Epithelial cell of esophagus (primary cell): ENCODE data around the gene ST6GALNAC2.
A peak's percentile ranks its signal among the peaks of the same experiment; 100 is the strongest.

ENCODE experiments used
- DNase-seq: peaks from one replicate; pipeline ENCODE4 v3.0.0; 2010; ENCODE audit warnings: low read depth
- H3K4me3 ChIP-seq: 2 replicates; pipeline ENCODE4 v1.5.1; 2011; ENCODE audit warnings: mild to moderate bottlenecking, low read length, control low read depth
- TF ChIP-seq, protein P1 (sequence below): IDR thresholded peaks from 2 replicates; pipeline ENCODE4 v1.5.1; 2011; ENCODE audit warnings: low read depth, mild to moderate bottlenecking, low read length, control low read depth, inconsistent platforms; ENCODE audit not compliant: insufficient read depth; ENCODE audit errors: missing control alignments

ST6GALNAC2 gene

DNA sequence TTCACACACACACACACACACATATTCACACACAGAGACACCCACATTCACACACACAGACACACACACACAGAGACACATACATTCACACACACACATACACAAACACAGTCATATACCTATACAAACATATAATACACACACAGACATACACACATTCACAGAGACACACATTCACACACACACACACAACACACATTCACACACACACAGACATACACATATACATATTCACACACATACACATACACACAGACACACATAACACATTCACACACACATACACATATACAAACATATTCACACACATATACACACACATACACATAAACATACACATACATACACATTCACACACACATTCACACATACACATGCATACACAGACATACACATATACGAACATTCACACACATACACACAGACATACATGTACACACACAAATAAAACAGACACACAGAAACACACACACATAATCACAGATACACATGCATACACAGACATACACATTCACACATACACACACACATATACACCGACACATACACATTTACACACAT lies 37.9 kb downstream of the ST6GALNAC2 start:
- no peak for DNase-seq
- TF ChIP-seq, protein P1, sequence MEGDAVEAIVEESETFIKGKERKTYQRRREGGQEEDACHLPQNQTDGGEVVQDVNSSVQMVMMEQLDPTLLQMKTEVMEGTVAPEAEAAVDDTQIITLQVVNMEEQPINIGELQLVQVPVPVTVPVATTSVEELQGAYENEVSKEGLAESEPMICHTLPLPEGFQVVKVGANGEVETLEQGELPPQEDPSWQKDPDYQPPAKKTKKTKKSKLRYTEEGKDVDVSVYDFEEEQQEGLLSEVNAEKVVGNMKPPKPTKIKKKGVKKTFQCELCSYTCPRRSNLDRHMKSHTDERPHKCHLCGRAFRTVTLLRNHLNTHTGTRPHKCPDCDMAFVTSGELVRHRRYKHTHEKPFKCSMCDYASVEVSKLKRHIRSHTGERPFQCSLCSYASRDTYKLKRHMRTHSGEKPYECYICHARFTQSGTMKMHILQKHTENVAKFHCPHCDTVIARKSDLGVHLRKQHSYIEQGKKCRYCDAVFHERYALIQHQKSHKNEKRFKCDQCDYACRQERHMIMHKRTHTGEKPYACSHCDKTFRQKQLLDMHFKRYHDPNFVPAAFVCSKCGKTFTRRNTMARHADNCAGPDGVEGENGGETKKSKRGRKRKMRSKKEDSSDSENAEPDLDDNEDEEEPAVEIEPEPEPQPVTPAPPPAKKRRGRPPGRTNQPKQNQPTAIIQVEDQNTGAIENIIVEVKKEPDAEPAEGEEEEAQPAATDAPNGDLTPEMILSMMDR = no peak

DNA sequence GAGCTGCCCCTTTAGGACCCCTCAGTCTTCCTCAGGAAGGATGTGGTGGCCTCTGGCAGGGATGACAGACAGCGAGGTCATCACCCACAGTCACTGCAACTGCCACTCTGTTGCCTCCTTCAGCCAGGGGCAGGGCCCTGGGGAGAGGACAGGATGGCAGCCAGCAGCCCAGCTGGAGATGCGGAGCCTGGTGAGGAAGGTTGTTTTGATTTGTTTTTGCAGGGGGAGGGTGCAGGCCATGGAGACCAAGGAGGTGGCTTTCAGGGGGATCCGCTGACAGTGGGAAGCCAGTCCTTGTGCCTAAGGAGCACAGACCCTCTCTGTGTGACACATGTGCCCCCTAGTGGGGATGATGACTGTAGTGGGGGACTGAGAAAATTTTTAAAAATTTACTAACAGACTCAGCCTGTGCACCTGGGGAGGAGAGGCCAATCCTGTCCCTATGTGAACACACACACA lies 38.4 kb downstream of the ST6GALNAC2 start:
- TF ChIP-seq, protein P1 = peak; percentile 59
- peak overlapping the region; percentile 45 for H3K4me3 ChIP-seq
- DNase-seq = peak; percentile 65

More for the DNA sequence above, 37.9 kb downstream of the ST6GALNAC2 start:
- H3K4me3 ChIP-seq = peak overlapping the region; percentile 45

DNA sequence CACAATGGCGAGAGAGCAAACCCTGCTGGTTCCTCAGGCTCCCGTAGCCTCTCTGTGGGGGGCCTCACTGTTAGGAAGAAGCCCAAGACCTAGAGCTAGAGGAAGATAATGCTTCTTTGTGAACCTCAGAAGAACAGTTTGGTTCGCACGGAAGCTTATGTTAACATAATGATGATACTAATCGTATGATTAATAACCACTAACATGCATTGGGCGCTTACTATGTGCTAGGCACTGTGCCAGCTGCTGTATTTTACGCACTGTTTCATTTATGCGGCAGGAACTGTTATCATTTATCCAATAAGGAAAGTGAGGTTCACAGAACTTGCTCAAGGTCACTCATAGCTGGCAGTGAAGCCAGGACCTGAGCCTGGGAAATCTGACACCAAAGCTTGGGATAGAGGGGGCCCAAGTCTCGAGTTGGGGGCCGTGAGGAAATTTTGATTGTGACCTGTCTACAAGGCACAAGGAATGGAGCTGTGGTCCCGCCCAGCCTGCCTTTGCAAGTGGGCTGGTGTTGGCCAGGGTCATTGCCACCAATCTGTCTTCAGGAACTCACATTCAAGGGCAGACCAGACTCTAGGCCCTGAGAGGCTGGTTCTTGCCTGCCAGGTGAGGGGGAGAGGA lies 39.0 kb downstream of the ST6GALNAC2 start:
- peak; percentile 91 for DNase-seq
- no peak overlapping the region for H3K4me3 ChIP-seq
- TF ChIP-seq, protein P1 = no peak

DNA sequence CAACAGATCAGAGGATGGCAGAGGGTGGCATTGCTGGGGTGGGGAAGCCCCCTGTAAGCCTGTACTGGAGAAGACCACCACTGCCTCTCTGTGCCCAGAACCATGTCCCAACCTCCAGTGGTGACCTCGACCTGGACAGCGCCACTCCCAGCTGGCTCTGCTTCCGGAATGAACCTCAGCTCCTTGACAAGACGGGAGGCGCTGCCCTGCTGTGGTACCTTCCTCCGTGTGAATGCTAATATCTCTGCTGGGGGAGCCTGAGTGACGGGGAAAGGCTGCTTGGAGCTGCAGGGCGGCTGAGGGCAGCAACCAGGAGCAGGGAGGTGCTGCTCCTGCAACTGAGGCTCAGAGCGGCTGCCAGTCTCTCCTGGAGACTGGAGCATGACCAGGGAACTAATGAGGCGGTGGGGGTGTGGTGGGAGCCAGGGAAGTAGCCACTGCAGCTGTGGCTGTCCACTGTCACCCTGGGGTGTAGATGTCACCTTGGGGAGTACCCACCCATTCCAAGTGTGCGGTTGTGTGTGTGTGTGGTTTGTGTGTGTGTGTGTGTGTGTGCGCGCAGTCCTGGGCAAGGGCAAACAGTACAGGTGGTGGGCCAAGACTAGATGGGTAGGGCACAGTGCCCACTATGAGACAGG lies 39.6 kb downstream of the ST6GALNAC2 start:
- no peak overlapping the region for H3K4me3 ChIP-seq
- no peak for DNase-seq
- TF ChIP-seq, protein P1 = no peak

DNA sequence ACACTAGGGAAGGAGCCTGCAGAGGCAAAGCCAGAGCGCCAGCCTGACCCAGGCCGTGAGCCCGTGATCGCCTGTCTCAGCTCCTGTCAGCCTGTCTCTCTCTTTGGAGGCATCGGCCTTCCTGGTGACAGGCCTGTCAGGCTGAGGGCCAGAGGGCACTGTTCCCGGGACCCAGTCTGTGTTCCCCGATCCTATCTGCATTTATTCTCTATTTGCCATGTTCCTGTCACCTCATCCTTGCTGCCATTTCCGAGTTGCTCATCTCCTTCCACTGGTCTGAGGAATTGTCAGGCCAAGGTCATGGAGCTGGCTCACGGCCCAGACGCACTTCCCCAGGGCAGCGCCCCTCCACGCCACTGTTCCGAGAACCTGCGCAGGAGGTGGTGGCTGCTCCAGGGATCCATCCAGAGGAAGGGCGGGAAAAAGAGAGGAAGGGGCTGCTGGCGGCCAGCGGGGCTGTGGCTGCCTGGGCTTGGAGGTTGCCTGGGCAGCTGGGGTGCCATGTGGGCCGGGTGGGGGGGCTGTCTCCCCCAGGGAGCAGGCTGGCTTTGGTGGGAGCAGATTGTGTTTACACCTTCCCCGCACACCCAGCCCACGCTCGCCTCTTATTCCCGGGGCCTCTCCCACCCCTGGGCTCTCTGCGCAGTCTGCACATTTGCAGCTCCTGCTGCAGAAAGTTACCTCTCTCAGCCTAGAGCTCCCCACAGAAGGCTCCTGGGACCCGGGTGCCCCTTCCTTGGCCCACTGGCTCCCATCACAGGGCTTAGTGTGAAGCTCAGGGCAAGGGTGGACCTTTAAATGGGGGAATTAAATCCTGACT lies 40.9 kb downstream of the ST6GALNAC2 start:
- no peak for DNase-seq
- H3K4me3 ChIP-seq = no peak overlapping the region
- TF ChIP-seq, protein P1 = no peak

DNA sequence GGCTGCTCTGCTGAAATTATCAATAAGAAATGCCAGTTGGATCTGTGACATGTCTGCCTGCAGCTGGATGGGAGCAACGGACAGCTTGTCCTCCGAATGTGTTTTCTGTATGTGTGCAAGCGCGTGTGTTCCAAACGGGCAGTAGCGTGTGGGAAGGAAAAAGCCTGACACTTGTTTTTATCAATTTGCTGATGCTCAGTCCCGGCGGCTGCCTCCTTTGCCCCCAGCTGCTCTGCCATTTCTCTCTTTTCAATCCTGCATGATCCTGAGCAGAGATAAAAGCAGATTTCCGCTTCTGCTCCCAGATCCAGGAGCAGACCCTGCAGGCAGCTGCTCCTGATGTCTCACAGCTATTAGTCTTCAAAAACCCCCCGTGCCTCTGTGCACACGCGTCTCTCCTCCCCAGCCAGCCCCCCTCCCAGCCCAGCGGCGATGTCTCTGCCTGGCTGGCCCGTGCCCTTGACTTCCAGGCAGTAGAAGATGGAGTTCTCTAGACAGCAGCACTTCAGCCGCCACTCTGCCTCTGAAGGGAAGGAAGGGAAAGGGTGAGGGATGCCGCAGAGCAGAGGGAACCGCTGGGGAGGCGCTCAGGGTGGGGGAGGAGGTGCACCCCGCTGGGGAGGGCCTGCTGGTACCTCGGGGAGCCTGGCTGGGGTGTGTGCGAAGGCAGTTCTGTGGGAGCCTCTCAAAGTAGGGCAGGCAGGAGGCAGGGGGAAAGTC lies 41.7 kb downstream of the ST6GALNAC2 start:
- no peak overlapping the region for H3K4me3 ChIP-seq
- DNase-seq = no peak

More for the DNA sequence above, 41.7 kb downstream of the ST6GALNAC2 start:
- TF ChIP-seq, protein P1 = no peak
